NCI-H1417 treated with DMSO at 0.1 percent for 48 hours (cell line): ENCODE results near the gene DEDD2.

Experiments
- DNase-seq: peaks from one replicate; lab custom pipeline; 2025; lab: John Stamatoyannopoulos, UW

DEDD2 gene

DNA sequence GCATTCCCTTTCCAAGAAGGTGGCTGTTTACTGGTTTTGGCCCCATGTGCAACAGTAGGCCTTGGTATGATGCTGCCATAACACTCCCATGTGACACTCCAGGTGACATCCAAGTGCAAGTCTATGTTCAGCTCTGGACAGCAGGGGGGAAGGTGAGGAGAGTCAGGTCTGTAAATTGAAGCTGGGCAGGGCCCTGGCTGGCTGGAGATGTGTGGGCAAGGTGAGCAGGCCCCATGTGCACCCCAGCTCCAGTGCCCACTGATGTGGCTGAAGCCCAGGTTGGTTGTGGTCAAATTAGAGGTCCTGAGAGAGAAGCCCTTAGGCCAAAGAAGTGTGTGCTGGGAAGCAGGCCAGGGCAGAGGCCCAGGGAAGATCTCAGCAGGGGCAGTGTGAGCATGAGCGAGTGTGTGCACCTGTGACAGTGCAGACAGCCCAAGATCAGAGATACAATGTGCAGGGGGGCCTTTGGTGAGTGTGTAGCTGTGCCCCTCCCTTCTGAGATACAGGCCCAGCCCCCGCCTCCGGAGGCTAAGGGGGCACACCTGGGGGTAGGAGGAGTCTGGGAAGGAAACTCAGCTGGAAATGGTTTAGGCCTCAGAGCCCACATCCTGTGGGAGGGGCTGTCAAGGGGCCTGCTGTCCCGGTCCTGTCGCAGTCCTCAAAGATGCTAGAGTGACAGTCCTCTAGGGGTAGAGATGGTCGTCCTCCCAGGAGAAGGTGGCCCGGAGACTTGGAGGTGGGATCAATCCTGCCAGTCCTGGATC lies 18.6 kb downstream of the DEDD2 start:
- no peak for DNase-seq

GRCh38 chr19:42197375-42197817 lies 20.1 kb downstream of the DEDD2 start:
- DNase-seq, result no peak

DNA sequence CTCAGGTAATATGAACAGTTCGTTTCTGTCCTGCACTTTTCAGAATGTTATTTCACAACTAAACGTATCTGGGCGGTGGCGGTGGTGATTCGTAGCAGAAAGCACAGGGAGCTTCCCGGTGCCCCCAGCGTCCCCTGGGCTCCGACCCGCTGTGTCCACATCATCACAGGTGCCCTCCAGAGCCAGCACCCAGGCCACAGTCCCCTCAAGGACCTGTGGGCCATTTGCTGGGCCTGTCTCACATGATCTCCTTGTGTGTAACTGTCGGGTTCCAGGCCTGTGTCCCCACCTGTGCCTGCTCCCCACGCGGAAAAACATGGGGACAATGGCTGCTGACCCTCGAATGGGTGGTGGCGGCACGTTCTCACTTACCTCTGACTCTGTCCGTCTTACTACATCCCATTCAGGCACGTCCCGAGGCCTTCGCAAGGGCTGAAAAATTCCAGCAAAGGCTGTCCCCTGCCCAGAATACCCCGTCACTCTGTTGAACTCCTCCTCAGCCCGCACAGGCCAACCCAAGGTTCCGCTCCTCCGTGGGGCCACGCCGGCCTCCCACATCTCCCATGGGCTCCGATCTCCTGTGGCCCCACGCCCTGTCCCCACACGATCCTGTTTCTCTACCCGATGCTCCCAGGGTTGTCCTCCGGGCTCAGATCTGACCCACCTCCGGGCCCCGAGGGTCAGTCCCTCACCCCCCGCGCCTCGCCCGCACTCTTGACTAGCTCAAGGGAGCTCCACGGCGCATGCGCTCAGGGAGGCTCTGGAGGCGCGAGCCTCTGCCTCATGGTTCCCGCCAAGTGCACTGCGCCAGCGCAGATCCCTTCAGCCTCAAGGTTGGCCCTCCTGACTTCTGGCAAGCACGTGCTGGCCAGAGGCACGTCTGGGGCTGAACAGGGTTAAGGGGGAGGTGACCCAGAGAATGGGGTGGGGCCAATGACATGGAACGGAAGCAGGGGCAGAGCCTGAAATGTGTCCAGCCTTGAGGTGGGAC lies 21.2 kb downstream of the DEDD2 start:
- no peak for DNase-seq

DNA sequence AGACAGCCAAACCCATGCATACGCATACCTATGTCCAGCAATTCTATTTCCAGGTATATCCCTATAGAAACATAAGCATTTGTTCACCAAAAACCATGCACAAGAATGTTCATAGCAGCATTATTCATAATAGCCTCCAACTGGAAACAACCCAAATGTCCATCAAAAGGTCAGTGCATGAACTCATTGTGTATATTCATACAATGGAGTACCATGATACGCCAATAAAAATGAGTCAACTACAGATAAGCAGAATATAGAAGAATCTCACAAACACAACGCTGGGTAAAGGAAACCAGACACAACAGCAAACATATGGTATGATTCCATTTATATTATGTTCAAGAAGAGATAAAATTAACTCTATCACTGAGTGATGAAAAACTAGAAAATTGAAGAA lies 23.8 kb downstream of the DEDD2 start:
- no peak for DNase-seq

DNA sequence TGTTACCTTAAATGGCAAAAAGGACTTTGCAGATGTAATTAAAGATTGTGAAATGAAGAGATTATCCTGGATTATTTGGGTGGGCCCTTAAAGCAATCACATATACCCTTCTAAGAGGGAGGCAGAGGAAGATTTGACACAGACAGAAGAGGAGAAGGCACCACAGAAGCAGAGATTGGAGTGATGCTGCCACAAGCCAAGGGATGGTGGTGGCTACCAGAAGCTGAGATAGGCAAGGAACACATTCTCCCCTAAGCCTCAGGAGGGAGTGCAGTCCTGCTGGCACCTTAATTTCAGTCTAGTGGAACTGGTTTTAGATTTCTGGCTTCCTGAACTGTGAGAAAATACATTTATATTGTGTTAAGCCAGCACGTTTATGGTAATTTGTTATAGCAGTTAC lies 24.2 kb downstream of the DEDD2 start:
- no peak for DNase-seq

- DNase-seq, result no peak
Observed at GRCh38 chr19:42191855-42192254, 25.6 kb downstream of the DEDD2 start.

GRCh38 chr19:42191330-42191729 lies 26.1 kb downstream of the DEDD2 start:
- no peak for DNase-seq

DNA sequence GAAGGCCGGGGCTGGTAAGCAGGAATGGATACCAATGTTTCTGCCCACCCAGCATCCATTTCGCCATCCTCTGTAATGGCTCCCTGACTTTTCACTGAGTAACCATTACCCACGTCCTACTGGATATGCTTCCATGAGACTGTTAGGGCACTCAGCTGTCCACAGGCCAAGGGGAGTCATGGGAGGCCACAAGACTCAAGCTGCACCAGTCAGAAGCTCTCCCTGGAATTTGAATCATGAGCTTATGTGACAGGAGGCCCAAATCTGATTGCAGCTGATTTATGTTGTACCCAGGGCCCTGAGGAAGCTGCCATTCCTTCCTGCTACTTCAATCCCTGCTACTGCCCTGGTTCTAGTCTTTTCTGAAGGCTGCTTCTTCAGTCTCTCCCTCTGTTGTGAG lies 28.3 kb downstream of the DEDD2 start:
- no peak for DNase-seq

DNA sequence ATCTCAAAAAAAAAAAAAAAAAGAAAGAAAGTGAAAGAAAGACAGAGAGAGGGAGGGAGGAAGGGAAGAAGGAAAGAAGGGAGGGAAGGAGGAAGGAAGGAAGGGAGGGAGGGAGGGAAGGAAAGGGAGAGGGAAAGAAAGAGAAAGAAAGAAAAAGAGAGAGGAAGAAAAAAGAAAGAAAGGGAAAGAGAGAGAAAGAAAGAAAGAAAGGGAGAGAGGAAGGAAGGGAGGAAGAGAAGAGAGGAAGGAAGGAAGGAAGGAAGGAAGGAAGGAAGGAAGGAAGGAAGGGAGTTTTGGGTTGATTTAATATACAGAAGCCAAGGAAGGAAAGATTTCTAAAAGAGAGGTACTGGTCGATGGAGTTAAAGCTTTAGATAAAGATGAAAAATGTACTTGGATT lies 28.8 kb downstream of the DEDD2 start:
- DNase-seq, result no peak

DNA sequence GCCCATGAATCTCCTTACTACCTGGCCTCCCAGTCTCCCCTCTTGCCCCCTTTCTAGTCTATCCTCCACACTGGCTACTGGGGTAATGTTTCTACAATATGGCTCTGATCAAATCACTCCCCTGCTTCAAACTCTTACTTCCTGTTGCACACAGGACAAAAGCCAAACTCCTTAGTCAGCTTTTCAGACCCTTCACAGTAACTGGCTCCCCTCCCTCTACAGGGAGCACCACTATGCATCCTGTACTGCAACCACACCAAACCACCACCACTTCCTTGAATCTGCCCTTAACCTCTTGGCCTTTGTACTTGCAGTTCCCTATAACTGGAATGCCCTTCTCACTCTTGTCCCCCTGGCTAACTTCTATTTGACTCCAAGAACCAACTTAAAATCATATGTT lies 32.2 kb downstream of the DEDD2 start:
- DNase-seq, result no peak

- peak; percentile 20 for DNase-seq
Observed at GRCh38 chr19:42184401-42184861, 33.0 kb downstream of the DEDD2 start.

DNA sequence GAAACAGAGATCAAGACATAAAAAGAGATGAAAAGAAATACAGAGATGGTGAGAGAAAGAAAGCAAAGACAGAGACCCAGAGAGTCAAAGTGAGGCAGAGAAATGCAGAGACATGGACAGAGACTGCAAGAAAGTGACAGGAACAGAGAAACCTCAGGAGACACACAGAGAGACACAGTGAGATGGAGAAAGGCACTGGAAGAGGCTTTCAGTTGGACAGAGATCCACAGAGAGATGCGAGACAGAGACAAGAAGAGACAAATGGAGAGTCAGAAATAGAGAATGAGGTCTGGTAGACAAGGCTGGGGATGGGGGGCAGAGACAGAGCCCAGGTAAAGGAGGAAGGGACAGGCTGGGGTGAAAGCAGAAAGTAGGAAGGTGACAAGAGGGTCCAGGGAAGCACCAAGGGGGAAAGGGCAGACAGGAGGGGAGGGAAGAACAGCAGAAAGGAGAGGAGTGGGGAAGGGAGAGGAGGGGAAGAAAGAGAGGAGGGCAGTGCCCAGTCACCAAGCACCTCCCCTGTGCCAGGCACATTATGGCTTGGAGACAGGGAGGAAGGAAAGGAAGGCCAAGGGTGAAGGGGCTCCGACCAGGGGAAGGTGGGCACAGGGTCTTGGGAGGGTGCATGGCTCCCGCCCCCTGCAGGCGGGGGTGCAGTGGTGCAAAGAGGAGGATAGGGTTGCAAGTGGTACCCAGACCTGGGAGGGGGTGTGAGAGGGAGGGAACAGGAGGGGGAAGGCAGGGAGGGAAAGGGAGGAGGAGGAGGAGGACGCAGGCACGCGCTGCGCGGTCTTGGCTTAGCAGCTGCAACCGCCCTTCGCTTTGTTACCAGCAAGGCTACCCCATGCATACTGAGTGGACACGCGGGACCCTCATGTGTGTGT lies 38.4 kb downstream of the DEDD2 start:
- DNase-seq, result no peak

- no peak for DNase-seq
Observed at GRCh38 chr19:42177686-42178019, 39.8 kb downstream of the DEDD2 start.

- DNase-seq, result peak; percentile 60
Observed at GRCh38 chr19:42176990-42177685, 40.3 kb downstream of the DEDD2 start.

DNA sequence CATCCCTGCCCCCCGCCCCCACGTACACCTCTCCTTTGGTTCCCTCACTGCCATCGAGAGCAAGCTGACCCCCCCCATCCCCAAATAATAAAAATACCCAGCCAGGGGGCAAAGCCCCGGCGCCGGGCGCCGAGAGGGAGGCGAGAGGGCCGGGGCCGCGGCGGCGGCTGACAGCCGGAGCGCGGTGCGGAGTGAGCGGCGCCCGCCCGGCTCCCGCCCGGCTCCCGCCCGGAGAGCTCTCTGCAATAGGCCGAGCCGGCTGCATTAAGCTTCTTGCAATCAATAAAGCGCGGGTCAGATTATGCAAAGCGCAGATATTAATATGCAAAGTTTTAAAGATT lies 40.9 kb downstream of the DEDD2 start:
- no peak for DNase-seq

GRCh38 chr19:42175952-42176648 lies 41.4 kb downstream of the DEDD2 start:
- DNase-seq, result no peak

DNA sequence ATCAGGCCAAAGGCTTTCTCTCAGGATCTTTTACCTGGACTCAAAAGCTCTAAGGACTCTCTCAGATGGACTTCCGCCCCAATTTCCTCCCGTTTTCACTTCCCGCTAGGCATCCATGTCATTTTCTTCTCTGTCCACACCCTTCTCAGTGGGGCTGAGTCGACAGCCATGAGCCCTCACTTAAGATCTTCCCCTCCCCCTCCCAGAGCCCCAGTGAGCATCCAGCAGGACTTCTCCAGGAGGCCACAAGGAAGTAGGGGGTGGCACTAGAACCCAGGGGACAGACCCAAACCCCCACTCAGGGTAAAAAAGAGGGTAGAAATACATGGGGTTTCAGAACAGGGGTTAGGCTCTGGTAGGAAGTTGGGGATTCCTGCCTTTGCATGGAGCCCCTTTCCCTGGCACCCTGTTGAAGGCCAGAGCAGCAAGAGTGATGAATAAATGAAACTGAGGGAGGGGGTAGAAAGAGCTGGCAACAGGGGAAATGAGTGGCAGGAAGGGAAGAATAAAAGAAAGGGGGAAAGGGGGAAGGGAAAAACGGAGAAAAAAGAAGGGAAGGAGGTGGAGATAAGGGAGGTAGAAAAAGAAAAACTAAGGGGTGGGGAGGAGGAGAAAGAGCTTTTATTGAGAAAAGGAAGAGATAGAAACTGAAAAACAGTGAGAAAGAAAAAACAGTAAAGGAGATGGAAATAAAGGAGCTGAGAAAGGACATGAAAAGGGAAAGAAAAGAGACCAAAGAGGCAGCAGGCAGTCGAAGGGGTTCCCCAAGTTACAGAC lies 42.3 kb downstream of the DEDD2 start:
- DNase-seq, result no peak

- DNase-seq, result no peak
Observed at GRCh38 chr19:42174188-42174587, 43.3 kb downstream of the DEDD2 start.

DNA sequence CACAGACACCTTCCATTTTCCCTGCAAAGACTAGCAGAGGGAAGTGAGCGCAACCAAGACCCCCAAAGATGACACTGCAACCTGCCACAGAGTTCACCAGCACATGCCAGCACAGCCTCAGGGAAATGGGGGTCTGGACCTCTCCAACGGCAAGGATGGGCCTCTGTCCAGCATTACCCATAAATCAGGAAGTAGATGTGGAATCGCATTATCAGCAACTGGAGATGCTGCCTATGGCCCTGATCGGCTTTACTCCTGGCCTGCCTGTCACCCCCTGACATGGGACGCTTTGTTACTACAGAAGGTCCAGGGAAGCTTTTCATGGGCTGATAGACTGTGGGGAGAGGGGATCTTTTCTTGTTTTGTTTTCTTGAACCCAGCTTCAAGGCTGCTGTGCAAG lies 43.8 kb downstream of the DEDD2 start:
- no peak for DNase-seq

- no peak for DNase-seq
Observed at GRCh38 chr19:42172261-42172660, 45.2 kb downstream of the DEDD2 start.
